SK-N-MC (cell line): ENCODE data around the gene OR51I2.
A peak's percentile ranks its signal among the peaks of the same experiment; 100 is the strongest.

ENCODE experiments used
- DNase-seq: peaks from one replicate; pipeline ENCODE4 v3.0.0-alpha.2; 2011; ENCODE audit warnings: low read depth, low spot score
- H3K27ac ChIP-seq: fragments of 200-600 bp; sonication (generic); 2 replicates; pipeline ENCODE4 v1.5.1; 2016; ENCODE audit warnings: mixed run types
- H3K36me3 ChIP-seq: fragments of 200-600 bp; sonication (generic); 2 replicates; pipeline ENCODE4 v1.6.1; 2017; ENCODE audit warnings: antibody characterized with exemption, low read length, mixed read lengths; ENCODE audit not compliant: insufficient read depth
- H3K4me3 ChIP-seq: fragments of 200-600 bp; sonication (generic); 2 replicates; pipeline ENCODE4 v1.5.1; 2016
- H3K9ac ChIP-seq: fragments of 200-600 bp; sonication (generic); 2 replicates; pipeline ENCODE4 v1.8.0; 2017; ENCODE audit warnings: mixed run types, mixed read lengths; ENCODE audit not compliant: insufficient read length
- H3K9me3 ChIP-seq: fragments of 200-600 bp; sonication (generic); 2 replicates; pipeline ENCODE4 v1.6.1; 2017; ENCODE audit warnings: low read depth, mild to moderate bottlenecking, antibody characterized with exemption, low read length, moderate library complexity, mixed read lengths
- EZH2 ChIP-seq: fragments of 200-600 bp; sonication (generic); IDR thresholded peaks from one replicate; pipeline ENCODE4 v1.6.1; 2017; ENCODE audit warnings: antibody characterized with exemption
- FOXP2 ChIP-seq: optimal IDR thresholded peaks from 2 replicates; pipeline ENCODE3; 2011; ENCODE audit warnings: mild to moderate bottlenecking, moderate library complexity; ENCODE audit not compliant: insufficient read depth; ENCODE audit errors: extremely low read length, control extremely low read depth
- POLR2AphosphoS5 ChIP-seq: IDR thresholded peaks from 2 replicates; pipeline ENCODE4 v1.6.1; 2012; ENCODE audit warnings: mild to moderate bottlenecking, low read depth, low read length, borderline replicate concordance

The OR51I2 gene

GRCh38 chr11:5467527-5467926 is 18.4 kb downstream of the OR51I2 start:
- Histone ChIP-seq H3K9me3 (no peaks in the 10 kb centered on the region), H3K27ac (no peak overlapping the region), H3K4me3 (no peak overlapping the region), H3K9ac (no peak overlapping the region), H3K36me3 (no peaks in the 10 kb centered on the region)
- DNase-seq: no peak
- TF ChIP-seq EZH2 (no peak), FOXP2 (no peak), POLR2AphosphoS5 (no peak)

GRCh38 chr11:5473921-5474320 is 24.8 kb downstream of the OR51I2 start:
- no peak overlapping the region for H3K27ac ChIP-seq
- TF ChIP-seq EZH2 (no peak), POLR2AphosphoS5 (no peak), FOXP2 (no peak)
- no peak overlapping the region for H3K9ac ChIP-seq
- no peak for DNase-seq
- no peaks in the 10 kb centered on the region for H3K9me3 ChIP-seq
- H3K36me3 ChIP-seq: no peaks in the 10 kb centered on the region
- no peak overlapping the region for H3K4me3 ChIP-seq

- no peaks in the 10 kb centered on the region for H3K9me3 ChIP-seq
- DNase-seq: peak; percentile 8
- no peak overlapping the region for H3K27ac ChIP-seq
- H3K4me3 ChIP-seq: no peak overlapping the region
- H3K36me3 ChIP-seq: no peaks in the 10 kb centered on the region
- no peak overlapping the region for H3K9ac ChIP-seq
- no peak for TF ChIP-seq EZH2
- no peak for TF ChIP-seq POLR2AphosphoS5
- TF ChIP-seq FOXP2: no peak
Observed at GRCh38 chr11:5476186-5476819, 27.2 kb downstream of the OR51I2 start.

GRCh38 chr11:5486003-5486402 is 36.9 kb downstream of the OR51I2 start:
- Histone ChIP-seq H3K36me3 (no peaks in the 10 kb centered on the region), H3K9me3 (no peaks in the 10 kb centered on the region), H3K27ac (no peak overlapping the region), H3K4me3 (no peak overlapping the region), H3K9ac (no peak overlapping the region)
- DNase-seq: no peak
- TF ChIP-seq POLR2AphosphoS5: no peak
- TF ChIP-seq EZH2: no peak
- no peak for TF ChIP-seq FOXP2

GRCh38 chr11:5486421-5486820 is 37.3 kb downstream of the OR51I2 start:
- Histone ChIP-seq H3K9ac (no peak overlapping the region), H3K27ac (no peak overlapping the region), H3K36me3 (no peaks in the 10 kb centered on the region), H3K9me3 (no peaks in the 10 kb centered on the region), H3K4me3 (no peak overlapping the region)
- no peak for DNase-seq
- TF ChIP-seq EZH2 (no peak), POLR2AphosphoS5 (no peak), FOXP2 (no peak)

- TF ChIP-seq EZH2 (no peak), FOXP2 (no peak), POLR2AphosphoS5 (no peak)
- Histone ChIP-seq H3K36me3 (no peaks in the 10 kb centered on the region), H3K9me3 (no peaks in the 10 kb centered on the region), H3K4me3 (no peak within 1 kb of the TSS), H3K9ac (no peak within 1 kb of the TSS), H3K27ac (no peak within 1 kb of the TSS)
- no peak for DNase-seq
Observed at GRCh38 chr11:5488385-5488784, 39.3 kb downstream of the OR51I2 start, which contains the start of gene OR52D1. Gene OR52D1 (plus strand): TSS chr11:5488685. CDS start chr11:5488707, 22 bp downstream.

GRCh38 chr11:5488798-5489399 is 39.8 kb downstream of the OR51I2 start:
- TF ChIP-seq EZH2 (no peak), FOXP2 (no peak), POLR2AphosphoS5 (no peak)
- H3K27ac ChIP-seq: no peak overlapping the region
- no peak overlapping the region for H3K9ac ChIP-seq
- no peaks in the 10 kb centered on the region for H3K36me3 ChIP-seq
- H3K9me3 ChIP-seq: no peaks in the 10 kb centered on the region
- no peak overlapping the region for H3K4me3 ChIP-seq
- DNase-seq: no peak

- TF ChIP-seq POLR2AphosphoS5: no peak
- TF ChIP-seq EZH2: no peak
- TF ChIP-seq FOXP2: no peak
- Histone ChIP-seq H3K9me3 (no peaks in the 10 kb centered on the region), H3K9ac (no peak overlapping the region), H3K4me3 (no peak overlapping the region), H3K27ac (no peak overlapping the region), H3K36me3 (no peaks in the 10 kb centered on the region)
- no peak for DNase-seq
Observed at GRCh38 chr11:5489576-5490357, 40.6 kb downstream of the OR51I2 start.
